Daoy (cell line): ENCODE data around the gene AMOT. TPM values are rescaled to one million over a fixed set of nuclear protein-coding genes. Genes with fewer than 3 reads are reported as not detected.

Experiments
- DNase-seq: peaks from one replicate; pipeline ENCODE4 v3.0.0-alpha.2; 2015; ENCODE audit warnings: low read depth
- total RNA-seq: library from RNA; depleted of rRNA; stranded (reverse); fragments of >200 nt; shearing (Covaris generic); gene quantifications from 2 replicates; pipeline ENCODE4 v1.2.3, GENCODE V29; 2014

The AMOT gene
- total RNA-seq, 1 experiment from 2014 or later: 0.80 TPM

- DNase-seq: no peak
Observed at GRCh38 chrX:112802541-112802940, 38.1 kb downstream of the AMOT start.

GRCh38 chrX:112800971-112801775, 39.5 kb downstream of the AMOT start:
- no peak for DNase-seq

GRCh38 chrX:112799425-112799824, 41.2 kb downstream of the AMOT start:
- no peak for DNase-seq

GRCh38 chrX:112798736-112799135, 41.9 kb downstream of the AMOT start:
- DNase-seq: no peak

GRCh38 chrX:112789931-112790330, 50.7 kb downstream of the AMOT start:
- no peak for DNase-seq

GRCh38 chrX:112786076-112786475, 54.6 kb downstream of the AMOT start:
- DNase-seq: no peak

- DNase-seq: no peak
Observed at GRCh38 chrX:112785344-112785743, 55.3 kb downstream of the AMOT start.

GRCh38 chrX:112784692-112785091, 55.9 kb downstream of the AMOT start:
- DNase-seq: no peak

- no peak for DNase-seq
Observed at GRCh38 chrX:112779139-112779538, 61.5 kb downstream of the AMOT start.

GRCh38 chrX:112774651-112775293, 65.9 kb downstream of the AMOT start:
- DNase-seq: no peak

GRCh38 chrX:112774142-112774541, 66.5 kb downstream of the AMOT start:
- DNase-seq: no peak

- DNase-seq: no peak
Observed at GRCh38 chrX:112769034-112769433, 71.6 kb downstream of the AMOT start.

GRCh38 chrX:112768563-112768962, 72.1 kb downstream of the AMOT start:
- no peak for DNase-seq

GRCh38 chrX:112766774-112767173, 73.9 kb downstream of the AMOT start:
- DNase-seq: no peak

- DNase-seq: no peak
Observed at GRCh38 chrX:112761242-112762207, 79.1 kb downstream of the AMOT start.

GRCh38 chrX:112760697-112761096, 79.9 kb downstream of the AMOT start:
- no peak for DNase-seq

- DNase-seq: no peak
Observed at GRCh38 chrX:112759966-112760365, 80.7 kb downstream of the AMOT start.

- DNase-seq: peak; percentile 1
Observed at GRCh38 chrX:112759512-112759911, 81.1 kb downstream of the AMOT start.

GRCh38 chrX:112757946-112758345, 82.7 kb downstream of the AMOT start:
- DNase-seq: no peak

GRCh38 chrX:112753116-112753515, 87.5 kb downstream of the AMOT start:
- no peak for DNase-seq

- no peak for DNase-seq
Observed at GRCh38 chrX:112751076-112751475, 89.6 kb downstream of the AMOT start.
